ENCODE results near the gene EAF1.

Gene EAF1

GRCh38 chr3:15434756-15435155 lies 7.4 kb downstream of the EAF1 start:
- H3K27me3 ChIP-seq, result no peaks in the 10 kb centered on the region
- peaks cover 23% of the 10 kb centered on the region for H3K36me3 ChIP-seq
- H3K9me3 ChIP-seq, result no peaks in the 10 kb centered on the region
- no peak overlapping the region for H3K4me3 ChIP-seq (ENCODE audit: low read depth, low read length)
- no peak for DNase-seq
- H3K4me1 ChIP-seq, result no peaks in the 10 kb centered on the region
- TF ChIP-seq CTCF (IDR thresholded peaks at IDR 0.05; ENCODE audit: low read depth, low read length), result no peak

GRCh38 chr3:15436246-15436645 lies 8.8 kb downstream of the EAF1 start:
- no peaks in the 10 kb centered on the region for H3K27me3 ChIP-seq

GRCh38 chr3:15438983-15439382 lies 11.6 kb downstream of the EAF1 start:
- Histone ChIP-seq H3K27me3 (no peaks in the 10 kb centered on the region), H3K4me1 (no peaks in the 10 kb centered on the region), H3K9me3 (no peaks in the 10 kb centered on the region), H3K4me3 (ENCODE audit: low read depth, low read length) (no peak overlapping the region), H3K36me3 (peaks cover 24% of the 10 kb centered on the region)
- no peak for TF ChIP-seq CTCF (IDR thresholded peaks at IDR 0.05; ENCODE audit: low read depth, low read length)
- DNase-seq, result no peak

More at GRCh38 chr3:15436246-15436645, 8.8 kb downstream of the EAF1 start:
- DNase-seq, result no peak
- Histone ChIP-seq H3K36me3 (peaks cover 24% of the 10 kb centered on the region), H3K4me3 (ENCODE audit: low read depth, low read length) (no peak overlapping the region), H3K4me1 (no peaks in the 10 kb centered on the region), H3K9me3 (no peaks in the 10 kb centered on the region)
- TF ChIP-seq CTCF (IDR thresholded peaks at IDR 0.05; ENCODE audit: low read depth, low read length), result no peak

- TF ChIP-seq CTCF (IDR thresholded peaks at IDR 0.05; ENCODE audit: low read depth, low read length), result no peak
- no peaks in the 10 kb centered on the region for H3K4me1 ChIP-seq
- no peaks in the 10 kb centered on the region for H3K9me3 ChIP-seq
- DNase-seq, result no peak
- no peak overlapping the region for H3K4me3 ChIP-seq (ENCODE audit: low read depth, low read length)
- peaks cover 20% of the 10 kb centered on the region for H3K36me3 ChIP-seq
- H3K27me3 ChIP-seq, result no peaks in the 10 kb centered on the region
Observed at GRCh38 chr3:15439476-15439875, 12.1 kb downstream of the EAF1 start.

GRCh38 chr3:15440891-15441290 lies 13.5 kb downstream of the EAF1 start:
- H3K4me3 ChIP-seq (ENCODE audit: low read depth, low read length), result no peak overlapping the region
- H3K27me3 ChIP-seq, result no peaks in the 10 kb centered on the region
- peaks cover 14% of the 10 kb centered on the region for H3K36me3 ChIP-seq
- no peaks in the 10 kb centered on the region for H3K9me3 ChIP-seq
- no peak for DNase-seq
- TF ChIP-seq CTCF (IDR thresholded peaks at IDR 0.05; ENCODE audit: low read depth, low read length), result no peak
- no peaks in the 10 kb centered on the region for H3K4me1 ChIP-seq

- Histone ChIP-seq H3K4me1 (no peaks in the 10 kb centered on the region), H3K4me3 (ENCODE audit: low read depth, low read length) (no peak overlapping the region), H3K36me3 (peaks cover 6% of the 10 kb centered on the region), H3K27me3 (no peaks in the 10 kb centered on the region), H3K9me3 (no peaks in the 10 kb centered on the region)
- TF ChIP-seq CTCF (IDR thresholded peaks at IDR 0.05; ENCODE audit: low read depth, low read length), result no peak
- peak; percentile 20 for DNase-seq
Observed at GRCh38 chr3:15443826-15444524, 16.6 kb downstream of the EAF1 start.

Measured in BE2C (cell line).